Colonic mucosa (tissue), 4 donors: ENCODE data around the gene RND3. TPM values are rescaled to one million over a fixed set of nuclear protein-coding genes. Genes with fewer than 3 reads are reported as not detected.

Experiments
- DNase-seq: peaks from one replicate; pipeline ENCODE4 v3.0.0-alpha.2; 2020
- H3K27ac ChIP-seq: fragments of 200-600 bp; one replicate; pipeline ENCODE4 v1.8.0; 2021
- H3K27me3 ChIP-seq: fragments of 200-600 bp; one replicate; pipeline ENCODE4 v1.8.0; 2021
- H3K36me3 ChIP-seq: fragments of 200-600 bp; one replicate; pipeline ENCODE4 v1.8.0; 2021
- H3K4me1 ChIP-seq: fragments of 200-600 bp; one replicate; pipeline ENCODE4 v1.8.0; 2021; ENCODE audit warnings: mild to moderate bottlenecking
- H3K4me3 ChIP-seq: fragments of 200-600 bp; one replicate; pipeline ENCODE4 v1.8.0; 2021
- H3K9ac ChIP-seq, 2 donors: one replicate each; pipeline ENCODE4 v1.7.0; 2013; ENCODE audit warnings: control low read depth in 2 of 2, low read depth in 2 of 2, low read length in 2 of 2
- H3K9me3 ChIP-seq: fragments of 200-600 bp; one replicate; pipeline ENCODE4 v1.8.0; 2021
- CTCF ChIP-seq: fragments of 200-600 bp; IDR thresholded peaks from one replicate; pipeline ENCODE4 v1.8.0; 2022; ENCODE audit warnings: antibody characterized with exemption, mild to moderate bottlenecking
- intact Hi-C: fragments of 100-400 bp; cut with DNase I; formaldehyde crosslinking; loops from one replicate; pipeline ENCODE4 v1.14.1; 2022
- total RNA-seq, 2 donors: library from RNA; stranded (reverse); fragmentation: NEBNext Ultra II Directional in 1 of 2; extraction: Animal tissue kit (Norgen Biotek cat#: 25700) in 1 of 2; gene quantifications; one replicate each; pipeline ENCODE4 v1.2.1, GENCODE V29; 2021
- donor health status: healthy.
- donor health status: DM: no; HTN: no; CAD: no.
- donor health status: DM: no; HTN: no; CAD: no.

RND3 gene
- total RNA-seq, 2 donors from 2014 or later = 26.8 to 57.1 TPM

GRCh38 chr2:150520887-150521664 is 33.6 kb upstream of the RND3 start:
- no peaks in the 10 kb centered on the region for H3K27me3 ChIP-seq
- H3K4me3 ChIP-seq = no peak overlapping the region
- H3K9ac ChIP-seq = no peak overlapping the region
- no peak overlapping the region for H3K27ac ChIP-seq
- TF ChIP-seq CTCF = no peak
- H3K9me3 ChIP-seq = no peaks in the 10 kb centered on the region
- intact Hi-C loops = no loop called here
- no peak for DNase-seq
- H3K36me3 ChIP-seq = no peaks in the 10 kb centered on the region
- H3K4me1 ChIP-seq = no peaks in the 10 kb centered on the region

- Histone ChIP-seq H3K9me3 (no peaks in the 10 kb centered on the region), H3K27me3 (no peaks in the 10 kb centered on the region), H3K27ac (no peak overlapping the region), H3K4me1 (no peaks in the 10 kb centered on the region), H3K9ac (no peak overlapping the region), H3K4me3 (no peak overlapping the region), H3K36me3 (no peaks in the 10 kb centered on the region)
- no peak for TF ChIP-seq CTCF
- DNase-seq = no peak
- intact Hi-C loops = no loop called here
Observed at GRCh38 chr2:150520033-150520432, 32.6 kb upstream of the RND3 start.

- no peak overlapping the region for H3K27ac ChIP-seq
- H3K9ac ChIP-seq = no peak overlapping the region
- H3K27me3 ChIP-seq = no peaks in the 10 kb centered on the region
- no peaks in the 10 kb centered on the region for H3K36me3 ChIP-seq
- TF ChIP-seq CTCF = no peak
- H3K4me1 ChIP-seq = no peaks in the 10 kb centered on the region
- no peak overlapping the region for H3K4me3 ChIP-seq
- H3K9me3 ChIP-seq = no peaks in the 10 kb centered on the region
- no peak for DNase-seq
- intact Hi-C loops = no loop called here
Observed at GRCh38 chr2:150517951-150518680, 30.6 kb upstream of the RND3 start.

- Histone ChIP-seq H3K27ac (no peak overlapping the region), H3K9ac (no peak overlapping the region), H3K27me3 (no peaks in the 10 kb centered on the region), H3K36me3 (no peaks in the 10 kb centered on the region), H3K9me3 (no peaks in the 10 kb centered on the region), H3K4me1 (no peaks in the 10 kb centered on the region), H3K4me3 (no peak overlapping the region)
- intact Hi-C loops = no loop called here
- no peak for TF ChIP-seq CTCF
- no peak for DNase-seq
Observed at GRCh38 chr2:150513647-150514046, 26.2 kb upstream of the RND3 start.

- Histone ChIP-seq H3K27ac (no peak overlapping the region), H3K36me3 (no peaks in the 10 kb centered on the region), H3K4me1 (no peaks in the 10 kb centered on the region), H3K9ac (no peak overlapping the region), H3K27me3 (no peaks in the 10 kb centered on the region), H3K4me3 (no peak overlapping the region), H3K9me3 (no peaks in the 10 kb centered on the region)
- DNase-seq = no peak
- TF ChIP-seq CTCF = no peak
- intact Hi-C loops = no loop called here
Observed at GRCh38 chr2:150508497-150509137, 21.1 kb upstream of the RND3 start.
